ENCODE results near the gene NUMBL. TPM values are rescaled to one million over a fixed set of nuclear protein-coding genes. Genes with fewer than 3 reads are reported as not detected.

NUMBL gene
- total and polyA plus RNA-seq, 5 donors from 2014 or later: 0.17 to 10.4 (median 0.60) TPM

- Histone ChIP-seq H3K4me3 (ENCODE audit: low read depth, low read length) (no peak overlapping the region), H3K27ac (ENCODE audit: insufficient read depth, low read length, poor library complexity, severe bottlenecking) (no peak overlapping the region), H3K9me3 (ENCODE audit: control insufficient read depth in 2 of 2, low read length in 2 of 2) (no peaks in the 10 kb centered on the region), H3K4me1 (ENCODE audit: control insufficient read depth, insufficient read depth, low read length, poor library complexity, severe bottlenecking) (no peaks in the 10 kb centered on the region), H3K36me3 (ENCODE audit: control insufficient read depth, insufficient read depth, low read length) (no peaks in the 10 kb centered on the region), H3K27me3 (ENCODE audit: control insufficient read depth, insufficient read depth, low read length) (no peaks in the 10 kb centered on the region)
- no peak overlapping the region for H3K27ac Mint-ChIP-seq
- no peaks in the 10 kb centered on the region for H3K9me3 Mint-ChIP-seq
- peaks cover 15% of the 10 kb centered on the region for H3K27me3 Mint-ChIP-seq
- ATAC-seq (ENCODE audit: low read depth in 2 of 2) (no peak), DNase-seq (no peak)
- H3K36me3 Mint-ChIP-seq: no peaks in the 10 kb centered on the region
- peaks cover 0 to 7% (median 4%) of the 10 kb centered on the region in 4 donors for H3K4me1 Mint-ChIP-seq
- H3K4me3 Mint-ChIP-seq: no peak overlapping the region
Observed at GRCh38 chr19:40642051-40642706, 48.3 kb downstream of the NUMBL start.

DNA sequence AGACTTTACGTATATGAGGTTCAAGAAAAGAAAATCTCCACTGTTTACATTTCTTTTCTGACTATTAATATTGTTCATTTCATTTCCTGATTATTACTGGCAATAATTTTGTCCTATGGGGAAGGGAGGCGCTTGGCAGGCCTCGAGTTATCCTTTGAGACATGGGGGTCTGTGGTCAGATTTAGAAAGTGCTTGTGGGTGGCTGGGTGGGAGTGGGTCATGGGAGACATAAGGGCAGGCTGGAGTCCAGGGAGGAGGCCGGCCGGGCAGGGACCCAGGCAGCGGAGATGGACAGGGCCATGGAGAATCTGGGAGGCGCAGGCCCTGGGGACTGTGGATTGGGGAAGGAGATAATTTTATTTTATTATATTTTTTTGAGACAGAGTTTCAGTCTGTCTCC, 49.2 kb downstream of the NUMBL start:
- no peaks in the 10 kb centered on the region for H3K9me3 ChIP-seq (ENCODE audit: control insufficient read depth in 2 of 2, low read length in 2 of 2)
- no peaks in the 10 kb centered on the region for H3K27me3 ChIP-seq (ENCODE audit: control insufficient read depth, insufficient read depth, low read length)
- H3K4me3 Mint-ChIP-seq: peak overlapping the region in 1 of 4 donors; percentile 32
- no peaks in the 10 kb centered on the region for H3K4me1 ChIP-seq (ENCODE audit: control insufficient read depth, insufficient read depth, low read length, poor library complexity, severe bottlenecking)
- no peak overlapping the region for H3K27ac Mint-ChIP-seq
- no peak for DNase-seq
- H3K27ac ChIP-seq (ENCODE audit: insufficient read depth, low read length, poor library complexity, severe bottlenecking): no peak overlapping the region
- no peaks in the 10 kb centered on the region for H3K36me3 Mint-ChIP-seq
- peaks cover 18% of the 10 kb centered on the region for H3K27me3 Mint-ChIP-seq
- no peaks in the 10 kb centered on the region for H3K9me3 Mint-ChIP-seq
- H3K4me1 Mint-ChIP-seq: peaks cover 0 to 7% (median 4%) of the 10 kb centered on the region in 4 donors
- no peak overlapping the region for H3K4me3 ChIP-seq (ENCODE audit: low read depth, low read length)
- no peak for ATAC-seq (ENCODE audit: low read depth in 2 of 2)
- H3K36me3 ChIP-seq (ENCODE audit: control insufficient read depth, insufficient read depth, low read length): no peaks in the 10 kb centered on the region

- no peak for DNase-seq
- Histone ChIP-seq H3K4me1 (ENCODE audit: control insufficient read depth, insufficient read depth, low read length, poor library complexity, severe bottlenecking) (no peaks in the 10 kb centered on the region), H3K9me3 (ENCODE audit: control insufficient read depth in 2 of 2, low read length in 2 of 2) (no peaks in the 10 kb centered on the region), H3K36me3 (ENCODE audit: control insufficient read depth, insufficient read depth, low read length) (no peaks in the 10 kb centered on the region), H3K4me3 (ENCODE audit: low read depth, low read length) (no peak overlapping the region), H3K27me3 (ENCODE audit: control insufficient read depth, insufficient read depth, low read length) (peaks cover under 1% of the 10 kb centered on the region), H3K27ac (ENCODE audit: insufficient read depth, low read length, poor library complexity, severe bottlenecking) (no peak overlapping the region)
- Mint-ChIP-seq H3K27me3 (peaks cover 13% of the 10 kb centered on the region), H3K4me1 (peaks cover 0 to 3% (median under 1%) of the 10 kb centered on the region in 4 donors), H3K36me3 (no peaks in the 10 kb centered on the region), H3K4me3 (no peak overlapping the region), H3K9me3 (no peaks in the 10 kb centered on the region), H3K27ac (no peak overlapping the region)
- no peak for ATAC-seq (ENCODE audit: low read depth in 2 of 2)
Observed at GRCh38 chr19:40640744-40641143, 49.7 kb downstream of the NUMBL start.

GRCh38 chr19:40639638-40639982, 50.8 kb downstream of the NUMBL start:
- H3K27ac Mint-ChIP-seq: no peak overlapping the region
- no peak for DNase-seq
- no peaks in the 10 kb centered on the region for H3K9me3 Mint-ChIP-seq

GRCh38 chr19:40638327-40638726, 52.1 kb downstream of the NUMBL start:
- DNase-seq (no peak), ATAC-seq (ENCODE audit: low read depth in 2 of 2) (no peak)
- no peak overlapping the region for H3K4me3 ChIP-seq (ENCODE audit: low read depth, low read length)
- no peak overlapping the region for H3K27ac ChIP-seq (ENCODE audit: insufficient read depth, low read length, poor library complexity, severe bottlenecking)
- H3K27me3 ChIP-seq (ENCODE audit: control insufficient read depth, insufficient read depth, low read length): peaks cover 1% of the 10 kb centered on the region
- no peak overlapping the region for H3K27ac Mint-ChIP-seq
- H3K36me3 Mint-ChIP-seq: no peaks in the 10 kb centered on the region
- no peaks in the 10 kb centered on the region for H3K9me3 Mint-ChIP-seq
- peaks cover 0 to 7% (median 2%) of the 10 kb centered on the region in 4 donors for H3K4me1 Mint-ChIP-seq
- H3K4me3 Mint-ChIP-seq: no peak overlapping the region
- peaks cover 17% of the 10 kb centered on the region for H3K27me3 Mint-ChIP-seq
- no peaks in the 10 kb centered on the region for H3K36me3 ChIP-seq (ENCODE audit: control insufficient read depth, insufficient read depth, low read length)
- no peaks in the 10 kb centered on the region for H3K9me3 ChIP-seq (ENCODE audit: control insufficient read depth in 2 of 2, low read length in 2 of 2)
- peaks cover 5% of the 10 kb centered on the region for H3K4me1 ChIP-seq (ENCODE audit: control insufficient read depth, insufficient read depth, low read length, poor library complexity, severe bottlenecking)

More at GRCh38 chr19:40639638-40639982, 50.8 kb downstream of the NUMBL start:
- peaks cover 0 to 2% (median under 1%) of the 10 kb centered on the region in 4 donors for H3K4me1 Mint-ChIP-seq
- Histone ChIP-seq H3K27ac (ENCODE audit: insufficient read depth, low read length, poor library complexity, severe bottlenecking) (no peak overlapping the region), H3K4me1 (ENCODE audit: control insufficient read depth, insufficient read depth, low read length, poor library complexity, severe bottlenecking) (peaks cover under 1% of the 10 kb centered on the region), H3K4me3 (ENCODE audit: low read depth, low read length) (no peak overlapping the region), H3K36me3 (ENCODE audit: control insufficient read depth, insufficient read depth, low read length) (no peaks in the 10 kb centered on the region), H3K9me3 (ENCODE audit: control insufficient read depth in 2 of 2, low read length in 2 of 2) (no peaks in the 10 kb centered on the region), H3K27me3 (ENCODE audit: control insufficient read depth, insufficient read depth, low read length) (peaks cover 1% of the 10 kb centered on the region)
- H3K36me3 Mint-ChIP-seq: no peaks in the 10 kb centered on the region
- ATAC-seq (ENCODE audit: low read depth in 2 of 2): no peak
- H3K27me3 Mint-ChIP-seq: peaks cover 11% of the 10 kb centered on the region
- H3K4me3 Mint-ChIP-seq: peak overlapping the region in 1 of 4 donors; percentile 43

DNA sequence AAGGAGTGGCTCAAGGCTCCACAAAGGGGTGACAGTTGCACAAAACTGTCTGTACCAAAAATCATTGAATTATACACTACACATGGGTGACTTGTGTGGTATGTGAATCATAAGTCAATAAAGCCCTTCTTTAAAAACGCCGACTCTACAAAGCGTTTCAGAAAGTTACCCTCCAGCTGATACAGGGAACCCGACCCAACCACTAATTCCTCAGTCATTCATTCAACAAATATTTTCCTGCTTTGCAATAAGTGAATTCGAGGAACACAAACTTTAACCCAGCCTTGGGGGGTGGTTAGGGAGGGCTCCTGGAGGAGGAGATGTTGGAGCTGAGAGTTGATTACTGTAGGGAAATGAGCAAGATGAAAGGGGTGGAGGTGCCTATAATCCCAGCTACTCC, 57.2 kb downstream of the NUMBL start:
- Mint-ChIP-seq H3K4me1 (peaks cover 0 to 7% (median 4%) of the 10 kb centered on the region in 4 donors), H3K27me3 (peaks cover 12% of the 10 kb centered on the region), H3K4me3 (no peak overlapping the region), H3K36me3 (peaks cover 5% of the 10 kb centered on the region), H3K9me3 (peaks cover 0 to 2% (median 0%) of the 10 kb centered on the region in 7 donors), H3K27ac (no peak overlapping the region)
- no peak for DNase-seq
- H3K9me3 ChIP-seq (ENCODE audit: control insufficient read depth in 2 of 2, low read length in 2 of 2): no peaks in the 10 kb centered on the region
- no peak overlapping the region for H3K4me3 ChIP-seq (ENCODE audit: low read depth, low read length)
- no peak overlapping the region for H3K27ac ChIP-seq (ENCODE audit: insufficient read depth, low read length, poor library complexity, severe bottlenecking)
- peaks cover 5% of the 10 kb centered on the region for H3K4me1 ChIP-seq (ENCODE audit: control insufficient read depth, insufficient read depth, low read length, poor library complexity, severe bottlenecking)
- H3K27me3 ChIP-seq (ENCODE audit: control insufficient read depth, insufficient read depth, low read length): peaks cover 1% of the 10 kb centered on the region
- H3K36me3 ChIP-seq (ENCODE audit: control insufficient read depth, insufficient read depth, low read length): no peaks in the 10 kb centered on the region
- ATAC-seq (ENCODE audit: low read depth in 2 of 2): no peak

DNA sequence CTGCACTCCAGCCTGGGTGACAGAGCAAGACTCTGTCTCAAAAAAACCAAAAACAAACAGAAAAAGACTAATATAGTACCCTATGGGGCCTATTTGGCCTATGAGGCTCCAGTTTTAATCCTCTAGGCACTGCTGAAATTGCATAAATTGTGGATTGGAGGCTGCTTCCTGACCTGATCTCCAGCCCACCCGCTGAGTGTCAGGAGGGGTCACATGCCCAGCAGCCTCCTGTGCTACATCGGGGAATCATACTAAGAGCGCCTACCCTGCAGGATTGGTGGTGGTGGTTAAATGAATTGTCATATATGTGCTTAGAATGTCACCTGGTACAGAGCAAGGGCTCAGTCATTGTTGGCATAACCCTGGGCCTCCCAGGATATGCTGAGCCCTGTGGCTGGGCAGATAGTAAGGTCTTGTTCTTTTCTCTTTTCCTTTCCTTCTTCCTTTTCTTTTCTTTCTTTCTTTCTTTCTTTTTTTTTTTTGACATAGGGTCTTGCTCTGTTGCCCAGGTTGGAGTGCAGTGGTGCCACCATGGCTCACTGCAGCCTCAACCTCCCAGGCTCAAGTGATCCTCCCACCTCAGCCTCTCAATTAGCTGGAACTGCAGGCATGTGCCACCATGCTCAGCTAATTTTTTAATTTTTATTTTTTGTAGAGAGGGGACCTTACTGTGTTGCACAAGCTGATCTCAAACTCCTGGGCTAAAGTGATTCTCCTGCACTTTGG, 58.0 kb downstream of the NUMBL start:
- H3K9me3 ChIP-seq (ENCODE audit: control insufficient read depth in 2 of 2, low read length in 2 of 2): no peaks in the 10 kb centered on the region
- peaks cover 0 to 2% (median 0%) of the 10 kb centered on the region in 7 donors for H3K9me3 Mint-ChIP-seq
- H3K4me1 Mint-ChIP-seq: peaks cover 0 to 7% (median 4%) of the 10 kb centered on the region in 4 donors
- H3K36me3 ChIP-seq (ENCODE audit: control insufficient read depth, insufficient read depth, low read length): no peaks in the 10 kb centered on the region
- no peak for DNase-seq
- no peak for ATAC-seq (ENCODE audit: low read depth in 2 of 2)
- H3K4me3 Mint-ChIP-seq: no peak overlapping the region
- peaks cover 5% of the 10 kb centered on the region for H3K4me1 ChIP-seq (ENCODE audit: control insufficient read depth, insufficient read depth, low read length, poor library complexity, severe bottlenecking)
- no peak overlapping the region for H3K27ac ChIP-seq (ENCODE audit: insufficient read depth, low read length, poor library complexity, severe bottlenecking)
- H3K27me3 Mint-ChIP-seq: peaks cover 12% of the 10 kb centered on the region
- no peak overlapping the region for H3K27ac Mint-ChIP-seq
- peaks cover 1% of the 10 kb centered on the region for H3K27me3 ChIP-seq (ENCODE audit: control insufficient read depth, insufficient read depth, low read length)
- peaks cover 5% of the 10 kb centered on the region for H3K36me3 Mint-ChIP-seq
- no peak overlapping the region for H3K4me3 ChIP-seq (ENCODE audit: low read depth, low read length)

Data from CD4-positive, CD25-positive, alpha-beta regulatory T cell (primary cell).